Measurements from ENCODE around the gene SNCAIP. TPM values are rescaled to one million over a fixed set of nuclear protein-coding genes. Genes with fewer than 3 reads are reported as not detected.

Gene SNCAIP
- total and polyA plus RNA-seq, 7 donors: 0.18 to 0.87 (median 0.38) TPM

GRCh38 chr5:122297587-122298298 lies 14.3 kb upstream of the SNCAIP start:
- DNase-seq: no peak
- peaks cover 3% of the 10 kb centered on the region for H3K9me3 ChIP-seq
- H3K36me3 ChIP-seq (ENCODE audit: insufficient read depth in 1 of 2, low read depth in 1 of 2): no peaks in the 10 kb centered on the region
- 84 to 91% (median 85%) methylated on average over 6 of the region's 6 CpGs for WGBS, 3 donors
- TF ChIP-seq CTCF (IDR thresholded peaks at IDR 0.05): no peak
- H3K27ac ChIP-seq: no peak overlapping the region
- no peak for ATAC-seq
- intact Hi-C loops (cut with DNase I): no loop called here
- H3K4me3 ChIP-seq: no peak overlapping the region
- H3K4me1 ChIP-seq: no peaks in the 10 kb centered on the region
- H3K27me3 ChIP-seq (ENCODE audit: insufficient read depth in 3 of 3, low read length in 2 of 3): peaks cover 0 to 2% (median 0%) of the 10 kb centered on the region in 3 donors

GRCh38 chr5:122300374-122300773 lies 11.7 kb upstream of the SNCAIP start:
- Histone ChIP-seq H3K4me3 (no peak overlapping the region), H3K4me1 (no peaks in the 10 kb centered on the region), H3K36me3 (ENCODE audit: insufficient read depth in 1 of 2, low read depth in 1 of 2) (no peaks in the 10 kb centered on the region), H3K27ac (no peak overlapping the region), H3K27me3 (ENCODE audit: insufficient read depth in 3 of 3, low read length in 2 of 3) (no peaks in the 10 kb centered on the region), H3K9me3 (no peaks in the 10 kb centered on the region)
- WGBS, 3 donors: 91 to 100% (median 97%) methylated on average over 1 of the region's 1 CpG
- no peak for TF ChIP-seq CTCF (IDR thresholded peaks at IDR 0.05)
- intact Hi-C loops (cut with DNase I): no loop called here
- no peak for DNase-seq
- no peak for ATAC-seq

- 7 to 16% (median 10%) methylated on average over 2 of the region's 2 CpGs for WGBS, 3 donors
- Histone ChIP-seq H3K4me3 (no peak overlapping the region), H3K4me1 (no peaks in the 10 kb centered on the region), H3K27me3 (ENCODE audit: insufficient read depth in 3 of 3, low read length in 2 of 3) (no peaks in the 10 kb centered on the region), H3K9me3 (no peaks in the 10 kb centered on the region), H3K36me3 (ENCODE audit: insufficient read depth in 1 of 2, low read depth in 1 of 2) (no peaks in the 10 kb centered on the region), H3K27ac (no peak overlapping the region)
- DNase-seq (no peak), ATAC-seq (no peak)
- intact Hi-C loops (cut with DNase I): no loop called here
- no peak for TF ChIP-seq CTCF (IDR thresholded peaks at IDR 0.05)
Observed at GRCh38 chr5:122301016-122301415, 11.0 kb upstream of the SNCAIP start.

DNA sequence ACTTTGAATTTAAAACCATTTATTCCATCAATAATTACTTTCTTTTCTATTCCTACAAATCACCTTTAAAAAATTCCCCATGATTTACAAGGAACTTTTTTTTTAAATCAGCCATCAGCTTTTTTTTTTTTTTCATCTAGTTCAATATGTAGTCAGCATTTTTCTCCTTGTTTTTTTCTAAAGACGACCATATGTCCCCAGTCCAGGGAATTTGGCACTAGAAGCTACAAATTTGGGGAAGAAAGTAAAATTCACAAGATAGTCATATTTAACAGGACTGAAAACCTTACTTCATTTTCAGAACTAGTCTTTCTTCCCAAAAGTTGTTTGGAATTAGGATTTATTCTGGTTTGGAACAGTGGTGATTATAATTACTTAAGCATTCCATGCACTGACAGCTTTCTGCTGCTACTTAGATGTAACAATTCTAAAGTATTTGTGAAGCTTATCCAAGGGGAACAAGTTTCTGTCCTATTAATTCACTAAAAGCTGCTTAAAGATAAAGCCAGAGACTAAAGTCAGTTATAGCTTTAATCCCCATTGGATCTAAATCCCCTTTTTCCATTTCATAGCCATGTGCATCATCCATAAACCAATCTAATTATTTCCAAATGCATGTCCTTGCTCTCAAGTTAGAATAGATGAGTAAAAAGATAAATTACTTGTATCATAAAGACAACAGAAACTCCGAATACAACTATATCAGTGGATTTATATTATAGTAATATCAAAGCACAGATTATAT lies 7.4 kb upstream of the SNCAIP start:
- H3K9me3 ChIP-seq: no peaks in the 10 kb centered on the region
- no peak for DNase-seq
- WGBS, 3 donors: 77 to 80% (median 78%) methylated on average over 2 of the region's 2 CpGs
- no peak overlapping the region for H3K4me3 ChIP-seq
- intact Hi-C loops (cut with DNase I): no loop called here
- H3K27ac ChIP-seq: no peak overlapping the region
- H3K36me3 ChIP-seq (ENCODE audit: insufficient read depth in 1 of 2, low read depth in 1 of 2): no peaks in the 10 kb centered on the region
- ATAC-seq: no peak
- H3K4me1 ChIP-seq: no peaks in the 10 kb centered on the region
- no peak for TF ChIP-seq CTCF (IDR thresholded peaks at IDR 0.05)
- peaks cover 0 to 7% (median 0%) of the 10 kb centered on the region in 3 donors for H3K27me3 ChIP-seq (ENCODE audit: insufficient read depth in 3 of 3, low read length in 2 of 3)
